ENCODE measurements around the gene CRYBB1. TPM values are rescaled to one million over a fixed set of nuclear protein-coding genes. Genes with fewer than 3 reads are reported as not detected.

CRYBB1 gene
- total RNA-seq, 1 donor: not detected

GRCh38 chr22:26581633-26582168 lies 36.1 kb downstream of the CRYBB1 start:
- Histone ChIP-seq H3K9me3 (ENCODE audit: low read depth, low read length) (no peaks in the 10 kb centered on the region), H3K4me1 (ENCODE audit: insufficient read depth, low read length) (peaks cover 73% of the 10 kb centered on the region)

DNA sequence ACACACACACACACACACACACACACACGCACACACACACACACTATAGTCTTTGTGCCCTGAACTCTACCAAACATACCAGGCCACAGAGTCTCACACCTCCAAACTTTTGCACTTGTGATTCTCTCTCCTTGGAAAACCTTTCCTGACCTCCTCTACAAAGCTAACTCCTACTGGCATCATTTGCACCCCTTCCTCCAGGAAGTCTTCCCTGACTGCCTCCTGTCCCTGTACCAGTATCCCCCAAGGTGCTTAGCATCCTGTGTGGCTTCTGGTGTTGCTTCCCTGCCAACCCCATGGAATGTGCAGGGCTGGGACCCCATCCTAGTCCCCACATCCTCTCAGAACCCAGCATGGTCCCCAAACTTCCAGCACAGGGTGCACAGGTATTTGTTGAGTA lies 36.8 kb downstream of the CRYBB1 start:
- Histone ChIP-seq H3K4me3 (ENCODE audit: low read length) (no peak overlapping the region), H3K4me1 (ENCODE audit: insufficient read depth, low read length) (peaks cover 73% of the 10 kb centered on the region), H3K27me3 (ENCODE audit: insufficient read depth, low read length) (no peaks in the 10 kb centered on the region), H3K9me3 (ENCODE audit: low read depth, low read length) (no peaks in the 10 kb centered on the region)

More at GRCh38 chr22:26581633-26582168, 36.1 kb downstream of the CRYBB1 start:
- H3K4me3 ChIP-seq (ENCODE audit: low read length): no peak overlapping the region
- no peaks in the 10 kb centered on the region for H3K27me3 ChIP-seq (ENCODE audit: insufficient read depth, low read length)

GRCh38 chr22:26580240-26580962 lies 37.4 kb downstream of the CRYBB1 start:
- H3K4me3 ChIP-seq (ENCODE audit: low read length): no peak overlapping the region
- H3K9me3 ChIP-seq (ENCODE audit: low read depth, low read length): no peaks in the 10 kb centered on the region
- peaks cover 73% of the 10 kb centered on the region for H3K4me1 ChIP-seq (ENCODE audit: insufficient read depth, low read length)
- no peaks in the 10 kb centered on the region for H3K27me3 ChIP-seq (ENCODE audit: insufficient read depth, low read length)

DNA sequence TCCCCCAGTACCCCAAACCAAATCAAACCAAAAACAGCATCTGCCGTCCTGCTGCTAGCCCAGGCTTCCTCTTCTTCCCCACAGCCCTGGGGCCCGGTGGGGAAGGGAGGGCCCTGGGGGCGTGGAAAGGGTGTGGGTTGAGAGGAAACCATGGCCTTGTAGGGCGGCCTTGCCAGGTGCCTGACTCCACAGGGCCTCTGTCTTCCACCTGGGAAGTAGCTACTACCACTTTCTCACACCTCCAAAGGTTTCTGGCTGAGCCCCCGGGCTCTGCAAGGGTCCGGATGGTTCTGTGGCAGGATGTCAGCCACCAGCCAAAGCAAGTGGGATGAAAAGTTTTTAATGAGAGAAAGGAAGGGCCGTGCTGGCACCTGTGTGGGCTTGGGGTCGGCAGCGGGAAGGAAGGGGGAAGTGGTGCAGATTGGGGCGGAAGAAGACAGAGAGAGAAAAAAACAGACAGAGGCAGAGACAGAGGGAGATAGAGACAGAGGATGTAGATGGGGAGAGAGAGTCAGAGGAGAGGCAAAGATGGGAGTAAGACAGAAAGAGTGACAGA lies 38.4 kb downstream of the CRYBB1 start:
- Histone ChIP-seq H3K9me3 (ENCODE audit: low read depth, low read length) (no peaks in the 10 kb centered on the region), H3K4me3 (ENCODE audit: low read length) (no peak overlapping the region), H3K27me3 (ENCODE audit: insufficient read depth, low read length) (no peaks in the 10 kb centered on the region), H3K4me1 (ENCODE audit: insufficient read depth, low read length) (peaks cover 73% of the 10 kb centered on the region)

GRCh38 chr22:26577081-26577480 lies 40.7 kb downstream of the CRYBB1 start:
- no peak overlapping the region for H3K4me3 ChIP-seq (ENCODE audit: low read length)
- H3K27me3 ChIP-seq (ENCODE audit: insufficient read depth, low read length): no peaks in the 10 kb centered on the region
- no peaks in the 10 kb centered on the region for H3K9me3 ChIP-seq (ENCODE audit: low read depth, low read length)
- H3K4me1 ChIP-seq (ENCODE audit: insufficient read depth, low read length): peaks cover 91% of the 10 kb centered on the region

DNA sequence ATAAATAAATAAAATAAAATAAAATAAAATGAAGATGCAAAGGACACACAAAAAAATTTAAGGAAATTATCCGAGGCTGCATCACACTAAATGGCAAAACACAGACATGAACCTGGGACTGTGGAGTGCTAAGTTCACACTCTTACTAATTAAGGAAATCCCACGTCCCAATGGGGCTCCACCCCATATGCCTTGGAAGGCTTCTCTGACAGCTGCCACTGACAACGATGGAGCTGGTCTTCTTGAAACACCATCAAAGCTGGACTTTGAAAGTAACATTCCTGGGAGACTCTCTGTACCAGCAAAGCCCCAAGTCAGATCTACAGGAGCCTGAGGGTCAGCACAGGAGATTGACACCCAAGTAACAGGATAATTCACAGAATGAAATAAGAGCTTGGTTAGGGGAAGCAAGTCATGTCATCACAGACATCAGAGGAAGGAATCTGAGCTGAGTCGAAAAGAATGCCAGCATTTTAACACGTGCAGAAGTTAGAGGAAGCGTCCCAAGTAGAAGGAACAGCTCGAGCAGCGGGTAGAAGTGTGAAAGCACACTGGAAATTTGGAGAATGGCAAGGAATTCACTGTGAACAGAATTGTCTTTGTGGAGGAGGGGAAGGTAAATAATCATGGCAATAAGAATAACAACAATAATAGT lies 41.7 kb downstream of the CRYBB1 start:
- H3K9me3 ChIP-seq (ENCODE audit: low read depth, low read length): no peaks in the 10 kb centered on the region
- no peaks in the 10 kb centered on the region for H3K27me3 ChIP-seq (ENCODE audit: insufficient read depth, low read length)
- peaks cover 93% of the 10 kb centered on the region for H3K4me1 ChIP-seq (ENCODE audit: insufficient read depth, low read length)
- H3K4me3 ChIP-seq (ENCODE audit: low read length): no peak overlapping the region

DNA sequence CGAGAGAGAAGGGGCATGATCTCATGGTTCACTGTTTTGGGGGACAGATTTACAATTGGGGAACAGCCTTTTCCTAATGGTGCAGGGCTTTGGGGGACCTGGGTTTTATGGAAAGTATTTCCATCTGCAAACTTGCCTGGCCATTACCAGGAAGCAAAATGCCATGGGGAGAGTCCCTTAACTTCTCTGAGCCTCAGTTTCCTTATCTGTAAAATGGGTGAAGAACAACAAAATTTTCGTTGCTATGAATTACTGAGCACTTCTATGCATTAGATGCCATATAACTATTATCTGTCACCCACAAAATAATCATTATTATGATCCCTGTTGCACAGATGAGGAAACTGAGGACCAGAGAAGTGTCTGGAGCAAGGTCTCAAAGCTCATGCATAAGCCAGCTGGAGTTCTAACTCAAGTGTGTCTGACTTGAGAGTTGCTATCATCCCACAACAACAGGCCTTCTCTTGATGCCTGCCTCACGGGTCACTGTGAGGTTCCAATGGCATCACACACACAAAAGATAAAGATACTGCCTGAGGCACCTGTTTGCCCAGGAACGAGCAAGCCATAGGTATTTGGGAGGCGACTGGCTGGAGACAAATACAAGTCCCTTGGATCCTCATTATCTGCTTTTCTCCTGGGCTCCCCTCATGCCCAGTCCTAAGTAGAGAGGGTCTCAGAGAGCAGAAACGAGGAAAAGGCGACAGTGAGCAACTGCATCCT lies 43.7 kb downstream of the CRYBB1 start:
- Histone ChIP-seq H3K27me3 (ENCODE audit: insufficient read depth, low read length) (no peaks in the 10 kb centered on the region), H3K4me1 (ENCODE audit: insufficient read depth, low read length) (peaks cover 86% of the 10 kb centered on the region), H3K9me3 (ENCODE audit: low read depth, low read length) (no peaks in the 10 kb centered on the region), H3K4me3 (ENCODE audit: low read length) (no peak overlapping the region)

DNA sequence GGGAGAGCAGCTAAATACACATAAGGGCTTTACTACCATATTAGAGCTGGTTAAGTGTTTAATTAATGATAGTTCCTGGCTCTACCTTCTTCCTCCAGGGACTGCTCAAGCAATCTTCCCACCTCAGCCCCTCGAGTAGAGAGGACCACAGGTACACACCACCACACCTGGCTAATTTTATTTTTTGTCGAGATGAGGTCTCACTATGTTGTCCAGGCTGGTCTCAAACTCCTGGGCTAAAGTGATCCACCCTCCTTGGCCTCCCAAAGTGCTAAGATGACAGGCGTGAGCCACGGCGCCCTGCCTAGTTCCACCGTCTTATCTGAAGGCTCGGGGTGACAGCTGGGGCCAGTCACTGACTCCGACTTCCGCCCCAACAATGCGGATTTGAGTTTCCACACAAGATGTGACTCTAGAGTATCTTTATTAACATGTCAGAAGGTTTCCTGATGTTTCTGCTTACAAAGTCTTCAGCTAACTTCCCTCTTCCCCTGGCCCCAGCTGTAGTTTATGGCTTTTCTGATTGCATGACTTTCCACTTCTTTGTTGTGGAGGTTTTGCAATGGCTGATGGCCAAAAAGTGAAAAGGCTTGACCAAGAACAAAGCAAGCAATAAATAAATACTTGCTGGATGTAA lies 44.7 kb downstream of the CRYBB1 start:
- Histone ChIP-seq H3K4me1 (ENCODE audit: insufficient read depth, low read length) (peaks cover 80% of the 10 kb centered on the region), H3K4me3 (ENCODE audit: low read length) (no peak overlapping the region), H3K9me3 (ENCODE audit: low read depth, low read length) (no peaks in the 10 kb centered on the region), H3K27me3 (ENCODE audit: insufficient read depth, low read length) (no peaks in the 10 kb centered on the region)

DNA sequence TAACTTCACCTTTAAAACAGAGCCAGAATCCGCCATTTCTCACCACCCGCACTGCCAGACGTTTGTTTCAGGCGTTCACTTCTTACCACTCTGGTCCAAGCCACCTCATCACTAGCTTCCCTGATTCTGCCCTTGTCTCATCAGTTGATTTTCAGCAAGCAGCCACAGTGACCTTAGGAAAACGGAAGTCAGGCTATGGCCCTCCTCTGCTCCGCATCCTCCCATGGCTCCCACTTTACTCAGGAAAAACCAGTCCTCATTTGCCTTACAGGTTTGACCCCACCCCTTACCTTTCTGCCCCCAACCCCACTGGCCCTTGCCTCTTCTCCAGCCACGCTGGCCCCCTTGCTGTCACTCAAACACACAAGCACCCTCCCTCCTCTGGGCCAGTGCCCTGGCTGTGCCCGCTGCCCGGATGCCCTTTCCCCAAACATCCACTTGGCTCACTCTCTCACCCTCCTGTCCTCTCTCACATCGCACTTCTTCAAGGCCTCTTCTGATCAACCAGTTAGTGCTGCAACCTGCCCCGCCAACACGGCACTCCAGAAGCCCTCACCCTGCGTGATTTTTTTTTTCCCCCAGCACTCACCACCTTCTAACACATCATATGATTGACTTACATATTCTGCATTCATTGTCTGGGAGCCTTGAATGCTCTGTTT lies 46.8 kb downstream of the CRYBB1 start:
- Histone ChIP-seq H3K9me3 (ENCODE audit: low read depth, low read length) (no peaks in the 10 kb centered on the region), H3K27me3 (ENCODE audit: insufficient read depth, low read length) (no peaks in the 10 kb centered on the region), H3K4me3 (ENCODE audit: low read length) (no peak overlapping the region), H3K4me1 (ENCODE audit: insufficient read depth, low read length) (peaks cover 62% of the 10 kb centered on the region)

DNA sequence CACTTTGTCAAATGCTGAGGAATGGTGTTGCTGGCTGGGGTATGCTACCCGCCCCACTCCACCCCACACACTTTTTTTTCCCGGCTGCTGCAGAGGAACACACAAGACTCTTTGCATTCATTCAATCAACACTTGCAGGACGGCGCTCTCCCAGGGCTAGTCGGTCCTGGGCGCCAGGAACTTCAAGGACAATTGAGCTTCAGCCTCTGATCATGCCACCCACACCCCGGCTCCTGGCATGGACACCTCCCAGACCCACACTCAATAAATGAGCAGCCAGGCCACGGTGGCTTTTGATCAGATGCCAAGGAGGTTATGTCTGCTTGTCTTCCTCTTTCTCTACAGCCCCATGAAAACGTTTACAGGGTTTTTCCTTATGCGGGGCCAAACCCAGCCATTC lies 47.7 kb downstream of the CRYBB1 start:
- H3K4me3 ChIP-seq (ENCODE audit: low read length): no peak overlapping the region
- peaks cover 56% of the 10 kb centered on the region for H3K4me1 ChIP-seq (ENCODE audit: insufficient read depth, low read length)

GRCh38 chr22:26568207-26568706 lies 49.6 kb downstream of the CRYBB1 start:
- Histone ChIP-seq H3K27me3 (ENCODE audit: insufficient read depth, low read length) (no peaks in the 10 kb centered on the region), H3K4me3 (ENCODE audit: low read length) (no peak overlapping the region), H3K9me3 (ENCODE audit: low read depth, low read length) (no peaks in the 10 kb centered on the region), H3K4me1 (ENCODE audit: insufficient read depth, low read length) (peaks cover 46% of the 10 kb centered on the region)

More for the DNA sequence above, 47.7 kb downstream of the CRYBB1 start:
- Histone ChIP-seq H3K27me3 (ENCODE audit: insufficient read depth, low read length) (no peaks in the 10 kb centered on the region), H3K9me3 (ENCODE audit: low read depth, low read length) (no peaks in the 10 kb centered on the region)

- Histone ChIP-seq H3K4me3 (ENCODE audit: low read length) (no peak overlapping the region), H3K4me1 (ENCODE audit: insufficient read depth, low read length) (peaks cover 40% of the 10 kb centered on the region), H3K9me3 (ENCODE audit: low read depth, low read length) (no peaks in the 10 kb centered on the region)
Measured at GRCh38 chr22:26567610-26568009, 50.2 kb downstream of the CRYBB1 start.

GRCh38 chr22:26566994-26567393 lies 50.8 kb downstream of the CRYBB1 start:
- Histone ChIP-seq H3K4me3 (ENCODE audit: low read length) (no peak overlapping the region), H3K27me3 (ENCODE audit: insufficient read depth, low read length) (no peaks in the 10 kb centered on the region), H3K9me3 (ENCODE audit: low read depth, low read length) (no peaks in the 10 kb centered on the region), H3K4me1 (ENCODE audit: insufficient read depth, low read length) (peaks cover 34% of the 10 kb centered on the region)

More at GRCh38 chr22:26567610-26568009, 50.2 kb downstream of the CRYBB1 start:
- H3K27me3 ChIP-seq (ENCODE audit: insufficient read depth, low read length): no peaks in the 10 kb centered on the region

DNA sequence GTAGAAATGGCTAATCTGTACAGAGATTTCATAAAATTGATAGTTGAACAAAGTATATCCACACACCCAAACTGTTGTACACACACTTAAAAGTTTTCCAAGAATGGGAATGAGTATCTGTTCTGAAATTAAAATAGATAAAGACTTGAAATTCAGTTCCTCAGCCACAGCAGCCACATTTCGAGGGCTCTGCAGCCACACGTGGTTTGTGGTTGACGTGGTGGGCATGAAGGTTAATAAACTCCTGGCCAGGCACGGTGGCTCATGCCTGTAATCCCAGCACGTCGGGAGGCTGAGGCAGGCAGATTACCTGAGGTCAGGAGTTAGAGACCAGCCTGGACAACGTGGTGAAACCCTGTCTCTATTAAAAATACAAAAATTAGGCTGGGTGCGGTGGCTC lies 51.9 kb downstream of the CRYBB1 start:
- Histone ChIP-seq H3K9me3 (ENCODE audit: low read depth, low read length) (no peaks in the 10 kb centered on the region), H3K27me3 (ENCODE audit: insufficient read depth, low read length) (no peaks in the 10 kb centered on the region), H3K4me1 (ENCODE audit: insufficient read depth, low read length) (peaks cover 35% of the 10 kb centered on the region), H3K4me3 (ENCODE audit: low read length) (no peak overlapping the region)
